Stomach (tissue), 9 donors: ENCODE data around the gene HIPK4. TPM values are rescaled to one million over a fixed set of nuclear protein-coding genes. Genes with fewer than 3 reads are reported as not detected.

Experiments
- DNase-seq, 2 donors: peaks; one replicate each; pipeline versions ENCODE4 v3.0.0 to v3.0.0-alpha.2; 2013 to 2019
- H3K27ac ChIP-seq, 5 donors: fragments of 200-600 bp in 4 of 5; sonication (generic) in 4 of 5; one replicate each; pipeline ENCODE4 v1.5.1; 2013 to 2019; ENCODE audit warnings: mild to moderate bottlenecking in 1 of 5, moderate library complexity in 1 of 5
- H3K27me3 ChIP-seq, 3 donors: fragments of 200-600 bp; sonication (generic); one replicate each; pipeline ENCODE4 v1.5.1; 2017 to 2019; ENCODE audit warnings: mixed run types in 1 of 3
- H3K36me3 ChIP-seq, 4 donors: fragments of 200-600 bp; sonication (generic); 1 replicate in 3 of 4; 2 replicates in 1 of 4; pipeline ENCODE4 v1.5.1; 2016 to 2019
- H3K4me1 ChIP-seq, 4 donors: fragments of 200-600 bp; sonication (generic); one replicate each; pipeline ENCODE4 v1.5.1; 2016 to 2019
- H3K4me3 ChIP-seq, 4 donors: fragments of 200-600 bp; sonication (generic) in 3 of 4; one replicate each; pipeline ENCODE4 v1.5.1; 2016 to 2019; ENCODE audit warnings: mild to moderate bottlenecking in 1 of 4
- H3K9me3 ChIP-seq, 4 donors: fragments of 200-600 bp; sonication (generic); one replicate each; pipeline ENCODE4 v1.5.1; 2016 to 2019
- CTCF ChIP-seq, 7 experiments: fragments of 450-650 bp in 4 of 7; fragments of 200-600 bp in 3 of 7; sonication (generic) in 3 of 7; IDR thresholded peaks; one replicate each; pipeline ENCODE4 v1.5.1; 2016 to 2019; ENCODE audit warnings: antibody characterized with exemption in 7 of 7, control low read depth in 2 of 7, mild to moderate bottlenecking in 1 of 7
- EP300 ChIP-seq: sonication (generic); formaldehyde crosslinking; IDR thresholded peaks from one replicate; pipeline ENCODE4 v1.6.1; 2017; ENCODE audit warnings: antibody characterized with exemption
- POLR2A ChIP-seq, 4 donors: fragments of 450-650 bp; IDR thresholded peaks; one replicate each; pipeline ENCODE4 v1.6.1; 2016; ENCODE audit warnings: antibody characterized with exemption in 4 of 4, control low read depth in 2 of 4, mild to moderate bottlenecking in 1 of 4, moderate library complexity in 1 of 4
- POLR2AphosphoS5 ChIP-seq, 3 donors: sonication (generic); formaldehyde crosslinking; IDR thresholded peaks; one replicate each; pipeline ENCODE4 v1.6.1; 2016; ENCODE audit warnings: antibody characterized with exemption in 3 of 3
- WGBS, 5 donors: extraction: QIAGEN DNeasy Blood & Tissue Kit in 3 of 5; methylation state at CpG; one replicate each; pipeline versions ENCODE4 v1.1.5 to v1.1.7; 2013 to 2018; 5-methylcytosine and 5-hydroxymethylcytosine counted together
- intact Hi-C: fragments of 100-400 bp; cut with DNase I; formaldehyde crosslinking; loops from one replicate; pipeline ENCODE4 v1.15.1; 2023; ENCODE audit warnings: low total_unique reads
- polyA plus RNA-seq, 3 donors: library from polyadenylated mRNA; stranded (reverse); fragments of 200-250 nt; gene quantifications; one replicate each; pipeline ENCODE4 v1.2.3, GENCODE V29; 2013
- total RNA-seq, 5 donors: library from RNA; depleted of rRNA; stranded (reverse); fragments of >200 nt; gene quantifications; one replicate each; pipeline versions ENCODE4 v1.1.0 to v1.2.3, GENCODE V29; 2014 to 2016
- donor health status: healthy with polysubstance abuse.
- donor health status: Bipolar disorder and iron deficiency.
- donor health status: healthy.

The HIPK4 gene
- total and polyA plus RNA-seq, 8 donors: 0.05 to 0.46 (median 0.12) TPM; not detected in 5

- peaks cover 0 to 18% (median 3%) of the 10 kb centered on the region in 4 donors for H3K4me1 ChIP-seq
- no peaks in the 10 kb centered on the region for H3K9me3 ChIP-seq
- 87 to 98% (median 89%) methylated on average over 9 to 20 of the region's 20 CpGs for WGBS, 5 donors
- intact Hi-C loops: no loop called here
- H3K36me3 ChIP-seq: peaks cover 0 to 21% (median 11%) of the 10 kb centered on the region in 4 donors
- H3K4me3 ChIP-seq: no peak overlapping the region
- TF ChIP-seq POLR2A (IDR thresholded peaks at IDR 0.05) (no peak), CTCF (IDR thresholded peaks at IDR 0.05) (no peak), POLR2AphosphoS5 (IDR thresholded peaks at IDR 0.05) (no peak), EP300 (no peak)
- H3K27ac ChIP-seq: no peak overlapping the region
- DNase-seq: no peak
- H3K27me3 ChIP-seq: no peaks in the 10 kb centered on the region
Measured at GRCh38 chr19:40396886-40397567, 7.0 kb upstream of the HIPK4 start.

DNA sequence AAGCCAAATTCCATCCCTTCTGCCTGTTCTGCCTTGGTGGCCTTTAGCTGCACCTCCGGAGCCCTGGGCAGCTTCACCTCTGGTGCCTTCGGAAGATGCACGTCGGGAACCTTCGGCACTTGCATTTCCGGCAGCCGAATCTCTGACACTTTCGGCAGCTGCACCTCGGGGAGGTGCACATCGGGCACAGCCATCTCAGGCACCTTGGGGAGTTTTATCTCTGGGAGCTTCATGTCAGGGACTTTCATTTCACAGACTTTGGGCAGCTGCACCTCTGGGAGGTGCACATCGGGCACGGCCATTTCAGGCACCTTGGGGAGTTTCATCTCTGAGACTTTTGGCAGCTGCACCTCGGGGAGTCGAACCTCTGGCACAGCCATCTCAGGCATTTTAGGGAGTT lies 6.0 kb upstream of the HIPK4 start:
- TF ChIP-seq CTCF (IDR thresholded peaks at IDR 0.05) (no peak), POLR2AphosphoS5 (IDR thresholded peaks at IDR 0.05) (no peak), EP300 (no peak), POLR2A (IDR thresholded peaks at IDR 0.05) (no peak)
- Histone ChIP-seq H3K36me3 (peaks cover 0 to 21% (median 11%) of the 10 kb centered on the region in 4 donors), H3K4me1 (peaks cover 0 to 18% (median 3%) of the 10 kb centered on the region in 4 donors), H3K4me3 (no peak overlapping the region), H3K27me3 (no peaks in the 10 kb centered on the region), H3K9me3 (no peaks in the 10 kb centered on the region), H3K27ac (no peak overlapping the region)
- intact Hi-C loops: no loop called here
- DNase-seq: no peak
- WGBS, 5 donors: 88 to 91% (median 90%) methylated on average over 14 of the region's 14 CpGs

- intact Hi-C loops: no loop called here
- TF ChIP-seq CTCF (IDR thresholded peaks at IDR 0.05): no peak
- TF ChIP-seq EP300: no peak
- no peak for TF ChIP-seq POLR2A (IDR thresholded peaks at IDR 0.05)
- no peak for TF ChIP-seq POLR2AphosphoS5 (IDR thresholded peaks at IDR 0.05)
- 65 to 82% (median 76%) methylated on average over 6 to 13 of the region's 13 CpGs for WGBS, 5 donors
- peaks cover 0 to 18% (median 3%) of the 10 kb centered on the region in 4 donors for H3K4me1 ChIP-seq
- peaks cover 0 to 21% (median 11%) of the 10 kb centered on the region in 4 donors for H3K36me3 ChIP-seq
- no peaks in the 10 kb centered on the region for H3K27me3 ChIP-seq
- no peak overlapping the region for H3K27ac ChIP-seq
- no peaks in the 10 kb centered on the region for H3K9me3 ChIP-seq
- no peak overlapping the region for H3K4me3 ChIP-seq
- DNase-seq: no peak
Measured at GRCh38 chr19:40394816-40395210, 4.8 kb upstream of the HIPK4 start.

- intact Hi-C loops: no loop called here
- peaks cover 0 to 17% (median 3%) of the 10 kb centered on the region in 4 donors for H3K4me1 ChIP-seq
- no peak for DNase-seq
- H3K9me3 ChIP-seq: no peaks in the 10 kb centered on the region
- TF ChIP-seq EP300 (no peak), POLR2AphosphoS5 (IDR thresholded peaks at IDR 0.05) (no peak), POLR2A (IDR thresholded peaks at IDR 0.05) (no peak), CTCF (IDR thresholded peaks at IDR 0.05) (no peak)
- no peak overlapping the region for H3K27ac ChIP-seq
- WGBS, 5 donors: 87 to 93% (median 90%) methylated on average over 30 to 41 of the region's 41 CpGs
- H3K4me3 ChIP-seq: no peak overlapping the region
- H3K36me3 ChIP-seq: peaks cover 0 to 21% (median 11%) of the 10 kb centered on the region in 4 donors
- no peaks in the 10 kb centered on the region for H3K27me3 ChIP-seq
Measured at GRCh38 chr19:40393894-40394815, 4.2 kb upstream of the HIPK4 start.
